Progenitor cell of endocrine pancreas (in vitro differentiated cells): ENCODE data around the gene LDLRAD2. TPM values are rescaled to one million over a fixed set of nuclear protein-coding genes. Genes with fewer than 3 reads are reported as not detected.
A peak's percentile ranks its signal among the peaks of the same experiment; 100 is the strongest.

Experiments
- DNase-seq: peaks from one replicate; pipeline ENCODE4 v3.0.0; 2021; ENCODE audit warnings: low spot score; ENCODE audit not compliant: unreplicated experiment
- H3K27ac Mint-ChIP-seq: 2 replicates; pipeline ENCODE4 v1.8.0; 2021; ENCODE audit warnings: mild to moderate bottlenecking, moderate library complexity, mixed read lengths
- H3K27me3 Mint-ChIP-seq: 2 replicates; pipeline ENCODE4 v1.8.0; 2021; ENCODE audit warnings: mixed read lengths
- H3K36me3 Mint-ChIP-seq: 2 replicates; pipeline ENCODE4 v1.8.0; 2022; ENCODE audit warnings: mixed read lengths; ENCODE audit not compliant: insufficient read depth
- H3K4me1 Mint-ChIP-seq: 2 replicates; pipeline ENCODE4 v1.8.0; 2021; ENCODE audit warnings: low read depth, mixed read lengths
- H3K4me3 Mint-ChIP-seq: 2 replicates; pipeline ENCODE4 v1.8.0; 2021; ENCODE audit warnings: low read depth, mild to moderate bottlenecking, moderate library complexity, mixed read lengths
- H3K9me3 Mint-ChIP-seq: 2 replicates; pipeline ENCODE4 v1.8.0; 2021; ENCODE audit warnings: low read depth, mixed read lengths
- CTCF ChIP-seq: fragments of 200-600 bp; sonication (generic); IDR thresholded peaks from one replicate; pipeline ENCODE4 v1.5.0; 2021; ENCODE audit warnings: antibody characterized with exemption, mild to moderate bottlenecking; ENCODE audit not compliant: unreplicated experiment
- total RNA-seq: library from RNA; stranded (reverse); gene quantifications from 2 replicates; pipeline ENCODE4 v1.2.1, GENCODE V29; 2021

Gene LDLRAD2
- total RNA-seq, 1 donor from 2014 or later: 0.77 TPM

DNA sequence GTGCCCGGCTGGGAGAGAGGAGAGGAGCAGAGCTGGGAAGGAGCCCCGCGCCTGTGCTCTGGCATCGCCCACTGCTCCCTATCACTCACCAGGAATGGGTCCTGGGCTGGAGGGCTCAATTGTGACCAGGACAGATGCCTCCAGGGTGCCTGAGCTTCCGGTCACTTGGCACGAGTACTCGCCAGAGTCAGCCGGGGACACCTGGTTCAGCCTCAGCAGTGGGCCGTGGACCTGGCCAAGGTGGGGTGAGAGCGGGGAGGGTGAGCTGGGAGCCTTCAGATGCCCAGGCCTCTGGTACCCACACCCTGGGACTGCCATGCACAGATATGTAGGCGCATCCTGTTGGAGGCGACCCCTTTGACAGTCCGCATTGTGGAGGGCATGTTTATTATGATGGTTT lies 31.1 kb downstream of the LDLRAD2 start:
- no peak for DNase-seq
- no peaks in the 10 kb centered on the region for H3K9me3 Mint-ChIP-seq
- no peak overlapping the region for H3K4me3 Mint-ChIP-seq
- H3K27me3 Mint-ChIP-seq: no peaks in the 10 kb centered on the region
- no peaks in the 10 kb centered on the region for H3K4me1 Mint-ChIP-seq
- H3K36me3 Mint-ChIP-seq: peaks cover 18% of the 10 kb centered on the region
- no peak overlapping the region for H3K27ac Mint-ChIP-seq
- TF ChIP-seq CTCF: no peak

DNA sequence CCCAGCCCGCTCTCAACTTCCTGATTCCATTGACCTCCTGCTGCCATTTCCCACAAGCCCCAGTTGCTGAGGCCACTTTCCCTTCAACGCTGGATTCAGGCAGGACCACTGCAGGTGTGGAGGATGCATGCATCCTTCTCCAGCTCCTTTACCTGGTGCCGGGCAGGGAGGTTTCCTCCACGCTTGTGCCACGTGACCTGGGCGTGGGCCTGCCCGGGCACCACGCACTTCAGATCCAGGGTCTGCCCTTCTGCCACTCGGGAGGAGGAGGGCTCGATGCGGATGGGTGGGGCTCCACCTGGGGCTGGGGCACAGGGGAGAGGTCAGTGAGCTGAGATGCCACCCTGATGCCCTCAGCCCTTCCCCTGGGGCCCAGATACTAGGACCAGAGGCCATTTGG lies 31.9 kb downstream of the LDLRAD2 start:
- Mint-ChIP-seq H3K36me3 (peaks cover 12% of the 10 kb centered on the region), H3K4me1 (no peaks in the 10 kb centered on the region), H3K9me3 (no peaks in the 10 kb centered on the region), H3K4me3 (no peak overlapping the region), H3K27me3 (no peaks in the 10 kb centered on the region), H3K27ac (peak overlapping the region; percentile 37)
- TF ChIP-seq CTCF: no peak
- no peak for DNase-seq

DNA sequence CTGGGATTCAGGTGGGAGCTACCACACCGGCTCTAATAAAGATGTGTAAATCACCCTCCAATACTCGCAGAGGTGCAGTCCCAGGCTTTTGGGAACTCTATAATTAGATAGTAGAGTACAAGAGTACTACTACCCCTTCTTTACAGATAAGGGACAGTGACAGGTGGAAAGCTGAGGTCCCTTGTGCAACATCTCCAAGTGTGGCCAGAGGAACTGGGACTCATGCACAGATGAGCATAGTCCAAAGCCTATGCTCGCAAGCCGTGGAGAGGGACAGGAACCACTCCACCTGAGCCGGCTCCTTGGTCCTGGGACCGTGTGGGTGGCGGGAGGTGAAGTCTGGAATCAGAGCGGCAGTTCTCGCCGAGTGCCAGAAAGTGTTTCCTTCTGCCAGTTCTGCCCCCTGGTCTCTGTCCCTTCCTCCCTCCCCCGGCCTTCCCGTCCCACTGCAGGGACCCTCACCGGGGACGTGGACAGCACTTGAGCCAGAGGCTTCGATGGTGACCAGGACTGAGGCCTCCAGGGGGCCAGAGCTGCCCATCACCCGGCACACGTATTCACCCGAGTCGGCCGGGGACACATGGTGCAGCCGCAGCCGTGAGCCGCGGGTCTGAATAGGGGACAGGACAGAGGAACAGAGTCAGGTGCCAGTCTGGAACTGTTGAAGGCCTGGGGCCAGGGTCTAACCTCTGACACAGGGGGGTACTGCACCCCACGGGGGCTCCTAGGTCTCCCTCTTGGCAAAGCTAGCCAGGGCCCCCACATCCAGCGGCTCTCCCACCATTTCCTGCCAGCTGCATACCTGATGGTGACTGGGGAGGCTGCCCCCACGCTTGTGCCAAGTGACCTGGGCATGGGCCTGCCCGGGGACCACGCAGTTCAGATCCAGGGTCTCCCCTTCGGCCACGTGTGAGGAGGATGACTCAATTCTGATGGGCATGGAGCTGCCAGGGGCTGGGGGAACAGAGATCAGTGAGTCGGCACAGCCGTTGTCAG lies 33.9 kb downstream of the LDLRAD2 start:
- Mint-ChIP-seq H3K36me3 (peaks cover 9% of the 10 kb centered on the region), H3K4me3 (no peak overlapping the region)

DNA sequence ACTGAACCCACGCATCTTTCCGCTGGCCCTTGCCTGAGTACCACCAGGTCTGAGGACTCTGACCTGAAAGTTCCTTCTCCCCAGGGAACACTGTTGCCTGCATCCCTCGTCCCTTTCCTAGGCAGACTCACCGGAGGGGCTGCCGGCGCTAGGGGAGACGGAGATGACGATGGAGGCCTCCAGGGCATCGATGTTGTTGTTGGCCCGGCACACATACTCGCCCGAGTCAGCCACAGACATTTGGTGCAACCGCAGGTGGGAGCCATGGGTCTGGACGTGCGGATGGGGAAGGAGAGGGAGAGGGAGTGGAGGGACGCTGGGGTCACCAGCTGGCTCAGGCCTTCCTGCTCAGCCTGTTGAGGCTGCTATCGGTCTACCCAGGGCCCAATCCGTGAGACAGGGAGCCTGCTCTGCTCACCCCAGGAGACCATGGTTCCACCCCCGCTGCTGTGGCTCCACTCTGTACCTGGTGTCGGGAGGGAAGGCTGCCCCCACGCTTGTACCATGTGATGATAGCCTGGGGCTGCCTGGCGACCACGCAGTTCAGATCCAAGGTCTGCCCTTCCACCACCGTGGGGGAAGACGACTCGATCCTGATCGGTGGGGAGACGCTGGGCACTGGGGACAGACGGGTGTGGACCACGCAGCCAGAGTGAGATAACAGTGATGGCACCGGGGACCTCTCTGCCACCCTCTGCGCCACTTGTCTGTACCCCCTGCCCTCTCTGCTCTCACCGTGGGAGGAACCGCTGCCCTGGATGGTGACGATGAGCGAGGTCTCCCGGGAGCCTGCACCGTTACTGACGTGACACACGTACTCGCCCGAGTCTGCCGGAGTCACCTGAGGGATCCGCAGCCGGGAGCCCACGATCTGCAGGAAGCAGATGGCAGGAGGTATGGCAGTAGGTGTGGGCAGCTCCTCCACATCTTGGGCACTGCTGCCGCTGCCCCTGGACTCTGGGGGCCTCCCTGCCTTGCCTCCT lies 35.4 kb downstream of the LDLRAD2 start:
- H3K27me3 Mint-ChIP-seq: no peaks in the 10 kb centered on the region
- H3K27ac Mint-ChIP-seq: no peak overlapping the region
- TF ChIP-seq CTCF: no peak
- H3K4me1 Mint-ChIP-seq: no peaks in the 10 kb centered on the region
- DNase-seq: no peak
- H3K36me3 Mint-ChIP-seq: peaks cover 12% of the 10 kb centered on the region
- no peaks in the 10 kb centered on the region for H3K9me3 Mint-ChIP-seq
- no peak overlapping the region for H3K4me3 Mint-ChIP-seq

More for the DNA sequence above, 33.9 kb downstream of the LDLRAD2 start:
- no peak for DNase-seq
- TF ChIP-seq CTCF: no peak
- H3K4me1 Mint-ChIP-seq: no peaks in the 10 kb centered on the region
- no peaks in the 10 kb centered on the region for H3K9me3 Mint-ChIP-seq
- H3K27ac Mint-ChIP-seq: no peak overlapping the region
- H3K27me3 Mint-ChIP-seq: no peaks in the 10 kb centered on the region

- no peaks in the 10 kb centered on the region for H3K4me1 Mint-ChIP-seq
- H3K27ac Mint-ChIP-seq: no peak overlapping the region
Observed at GRCh38 chr1:21848524-21849174, 36.6 kb downstream of the LDLRAD2 start.

More at GRCh38 chr1:21848524-21849174, 36.6 kb downstream of the LDLRAD2 start:
- no peak overlapping the region for H3K4me3 Mint-ChIP-seq
- no peak for TF ChIP-seq CTCF
- no peaks in the 10 kb centered on the region for H3K27me3 Mint-ChIP-seq
- DNase-seq: no peak
- H3K36me3 Mint-ChIP-seq: peaks cover 16% of the 10 kb centered on the region
- H3K9me3 Mint-ChIP-seq: no peaks in the 10 kb centered on the region
